Activated CD8-positive, alpha-beta memory T cell treated with anti-CD3 and anti-CD28 coated beads, Interleukin-2, amount 50 U/mL, for 48 hours (primary cell): ENCODE measurements around the gene NAGS.
"Not testable (repeated sequence)": the region's sequence is repeated elsewhere in the genome, so short reads cannot be mapped to it uniquely, and the experiment has no call there.

Experiments used
- DNase-seq: peaks from one replicate; pipeline ENCODE4 v3.0.0-alpha.2; 2020

Gene NAGS

DNA sequence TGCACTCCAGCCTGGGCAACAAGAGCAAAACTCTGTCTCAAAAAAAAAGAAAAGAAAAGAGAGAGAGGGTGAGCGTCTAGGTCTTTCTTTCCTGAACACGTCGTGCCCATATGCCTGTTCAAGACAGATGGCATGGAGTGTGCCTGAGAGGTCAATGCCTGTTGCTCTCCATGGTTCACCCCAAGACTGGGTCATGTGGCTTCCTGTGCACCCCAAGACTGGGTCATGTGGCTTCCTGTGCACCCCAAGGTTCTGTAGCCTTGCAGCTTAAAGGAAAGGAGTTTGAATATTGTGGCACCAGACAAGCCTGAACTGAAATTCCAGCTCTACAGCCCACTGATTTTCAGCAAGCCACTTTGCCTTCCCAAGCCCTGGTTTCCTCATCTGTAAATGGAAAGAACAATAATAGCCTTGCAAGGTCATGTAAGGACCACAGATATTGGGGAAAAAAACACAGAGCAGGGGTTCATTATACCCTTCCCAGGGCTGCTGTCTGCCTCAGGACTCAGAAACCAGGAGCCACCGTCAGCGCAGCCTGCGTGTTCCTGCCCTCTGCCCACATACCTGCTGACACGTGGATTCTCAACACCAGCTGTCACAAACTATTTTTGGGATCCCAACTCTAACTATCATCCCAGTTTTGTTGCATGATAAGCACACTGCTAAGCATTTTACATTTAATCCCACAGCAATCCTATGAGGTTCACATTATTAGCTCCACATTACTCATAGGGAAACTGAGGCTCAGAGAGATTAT is 18.0 kb upstream of the NAGS start:
- DNase-seq = no peak

GRCh38 chr17:43987131-43988021 is 17.0 kb upstream of the NAGS start:
- DNase-seq = no peak

DNA sequence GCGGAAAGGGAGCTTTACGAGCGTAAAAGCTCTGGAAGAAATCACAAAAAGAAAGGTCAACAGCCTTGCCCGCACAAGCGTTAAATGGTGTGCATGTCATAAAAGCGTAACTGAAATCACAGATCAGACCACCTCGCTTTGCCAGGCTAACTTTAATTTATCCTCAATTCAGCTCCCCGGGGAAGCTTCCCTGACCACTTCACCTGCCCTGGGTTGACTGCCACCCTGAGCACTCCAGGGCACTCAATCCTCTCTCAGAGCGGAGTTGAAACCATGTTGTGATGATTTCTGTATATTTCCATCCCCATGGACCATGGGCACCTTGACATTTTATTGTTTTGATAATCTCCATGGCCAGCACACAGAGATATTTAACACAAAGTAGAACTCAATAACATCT is 16.1 kb upstream of the NAGS start:
- DNase-seq = no peak

GRCh38 chr17:43992641-43993040 is 11.8 kb upstream of the NAGS start:
- no peak for DNase-seq

GRCh38 chr17:43994272-43995149 is 9.9 kb upstream of the NAGS start:
- peak; percentile 88 for DNase-seq

GRCh38 chr17:43995150-43995471 is 9.3 kb upstream of the NAGS start:
- DNase-seq = no peak

DNA sequence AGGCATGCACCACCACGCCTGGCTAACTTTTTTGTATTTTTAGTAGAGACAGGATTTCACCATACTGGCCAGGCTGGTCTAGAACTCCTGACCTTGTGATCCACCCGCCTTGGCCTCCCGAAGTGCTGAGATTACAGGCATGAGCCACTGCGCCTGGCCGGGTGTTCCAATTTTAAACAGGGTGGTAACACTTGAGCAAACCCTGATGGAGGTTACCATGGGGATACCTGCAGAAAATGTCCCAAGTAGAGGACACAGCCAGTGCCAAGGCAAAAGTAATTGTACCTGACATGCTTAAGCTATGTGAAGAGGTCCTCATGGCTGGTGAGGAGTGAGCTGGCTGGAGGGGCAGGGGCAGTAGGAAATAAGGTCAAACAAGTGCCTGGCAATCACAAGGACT is 7.2 kb upstream of the NAGS start:
- not testable (repeated sequence) for DNase-seq

- DNase-seq = no peak
These were observed 5.9 kb upstream of the NAGS start for GRCh38 chr17:43998552-43998951.

DNA sequence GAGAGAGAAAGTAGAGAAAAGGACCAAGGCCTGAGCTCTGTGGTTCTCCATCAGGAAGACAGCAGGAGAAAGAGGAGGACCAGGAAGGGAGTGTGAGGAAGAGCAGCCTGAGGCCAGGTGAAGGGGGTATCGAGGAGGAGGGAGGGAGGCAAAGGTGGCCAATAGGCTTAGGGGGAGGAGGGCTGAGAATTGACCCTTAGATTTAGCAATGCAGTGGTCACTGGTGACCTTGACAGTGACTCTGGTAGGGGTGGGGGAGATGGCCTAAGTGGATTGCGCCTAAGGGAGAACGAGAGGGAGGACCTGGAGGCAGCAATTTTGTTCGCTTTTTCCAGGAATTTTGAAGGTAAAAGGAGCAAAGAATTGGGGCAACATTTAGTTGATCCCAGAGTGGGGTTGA is 5.4 kb upstream of the NAGS start:
- no peak for DNase-seq

- no peak for DNase-seq
These were observed 4.1 kb upstream of the NAGS start for GRCh38 chr17:44000141-44000860.

GRCh38 chr17:44000871-44001460 is 3.5 kb upstream of the NAGS start:
- DNase-seq = no peak

- DNase-seq = no peak
These were observed 2.9 kb upstream of the NAGS start for GRCh38 chr17:44001461-44001920.

DNA sequence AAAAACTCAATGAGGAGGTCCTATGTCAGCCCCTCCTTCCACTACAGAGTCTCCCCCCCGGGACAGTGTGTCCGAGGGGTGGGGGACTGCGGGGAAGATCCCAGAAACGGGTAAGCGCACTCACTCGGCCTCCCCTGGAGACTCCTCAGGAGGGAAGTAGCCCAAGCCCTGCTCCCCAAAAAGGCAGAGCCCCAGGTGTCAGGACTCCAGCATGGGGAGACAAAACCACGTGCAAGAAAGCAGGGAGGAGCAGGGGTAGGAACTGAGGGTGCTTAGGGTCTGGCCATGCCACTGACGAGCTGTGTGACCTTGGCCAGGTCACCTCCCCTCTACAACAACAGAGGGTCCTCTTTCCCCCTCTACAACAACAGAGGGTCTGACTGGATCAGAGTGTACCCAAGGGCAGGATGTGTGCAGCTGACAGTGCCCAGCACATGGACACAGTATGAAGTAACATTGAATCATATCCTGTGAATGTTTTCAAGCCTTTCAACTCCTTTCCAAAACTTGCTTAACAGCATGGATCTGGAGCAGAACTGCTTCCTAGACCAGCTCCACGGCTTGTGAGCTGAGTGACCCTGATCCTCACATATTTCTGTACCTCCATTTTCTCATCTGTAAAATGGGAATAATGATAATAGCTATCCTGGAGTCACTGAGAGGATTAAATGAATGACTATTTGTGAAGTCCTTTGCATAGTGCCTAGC is 2.1 kb upstream of the NAGS start:
- no peak for DNase-seq

DNA sequence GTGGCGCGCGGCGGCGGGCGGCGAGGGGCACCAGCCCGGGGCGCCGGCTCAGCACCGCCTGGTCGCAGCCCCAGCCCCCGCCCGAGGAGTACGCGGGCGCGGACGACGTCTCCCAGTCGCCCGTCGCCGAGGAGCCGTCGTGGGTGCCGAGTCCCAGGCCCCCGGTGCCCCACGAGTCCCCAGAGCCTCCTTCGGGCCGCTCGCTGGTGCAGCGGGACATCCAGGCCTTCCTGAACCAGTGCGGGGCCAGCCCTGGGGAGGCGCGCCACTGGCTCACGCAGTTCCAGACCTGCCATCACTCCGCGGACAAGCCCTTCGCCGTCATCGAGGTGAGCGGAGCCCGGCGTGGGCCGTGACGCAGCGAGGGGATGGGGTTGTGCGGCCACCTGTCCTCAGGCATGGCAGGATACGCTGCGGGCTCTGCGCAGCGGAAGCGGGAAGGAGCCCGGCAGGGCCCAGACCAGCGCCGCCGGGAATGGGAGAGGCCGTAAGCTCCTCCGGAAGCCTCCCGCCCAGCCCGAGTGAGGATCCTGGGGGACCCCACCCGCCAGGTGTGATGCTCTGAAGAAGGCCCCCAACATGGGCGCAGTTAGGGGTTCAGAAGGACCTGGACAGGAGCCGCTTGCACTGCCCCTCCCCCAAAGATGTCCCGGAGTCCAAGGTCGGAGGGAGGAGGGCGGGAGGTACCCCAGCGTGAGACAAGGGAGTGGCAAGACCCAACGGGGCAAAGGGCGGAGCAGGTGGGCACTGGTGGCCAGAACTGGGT is 522 bp downstream of the NAGS start:
- peak; percentile 66 for DNase-seq

GRCh38 chr17:44005527-44006271 is 1.3 kb downstream of the NAGS start:
- peak; percentile 77 for DNase-seq

DNA sequence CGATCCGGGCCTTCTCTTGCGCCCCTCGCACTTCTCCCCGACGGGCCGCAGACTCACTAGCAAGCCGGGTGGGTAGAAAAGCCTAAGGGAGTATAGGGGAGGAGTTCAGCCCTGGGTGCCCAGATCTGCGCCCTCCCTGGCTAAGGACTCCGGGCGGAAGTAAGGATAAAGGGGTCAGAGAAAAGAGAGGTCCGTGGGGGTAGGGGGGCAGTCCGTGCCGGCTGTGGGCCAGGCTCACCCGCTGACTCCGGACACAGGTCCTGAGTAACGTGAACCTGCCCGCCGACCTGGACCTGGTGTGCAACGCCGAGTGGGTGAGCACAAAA is 1.8 kb downstream of the NAGS start:
- no peak for DNase-seq

DNA sequence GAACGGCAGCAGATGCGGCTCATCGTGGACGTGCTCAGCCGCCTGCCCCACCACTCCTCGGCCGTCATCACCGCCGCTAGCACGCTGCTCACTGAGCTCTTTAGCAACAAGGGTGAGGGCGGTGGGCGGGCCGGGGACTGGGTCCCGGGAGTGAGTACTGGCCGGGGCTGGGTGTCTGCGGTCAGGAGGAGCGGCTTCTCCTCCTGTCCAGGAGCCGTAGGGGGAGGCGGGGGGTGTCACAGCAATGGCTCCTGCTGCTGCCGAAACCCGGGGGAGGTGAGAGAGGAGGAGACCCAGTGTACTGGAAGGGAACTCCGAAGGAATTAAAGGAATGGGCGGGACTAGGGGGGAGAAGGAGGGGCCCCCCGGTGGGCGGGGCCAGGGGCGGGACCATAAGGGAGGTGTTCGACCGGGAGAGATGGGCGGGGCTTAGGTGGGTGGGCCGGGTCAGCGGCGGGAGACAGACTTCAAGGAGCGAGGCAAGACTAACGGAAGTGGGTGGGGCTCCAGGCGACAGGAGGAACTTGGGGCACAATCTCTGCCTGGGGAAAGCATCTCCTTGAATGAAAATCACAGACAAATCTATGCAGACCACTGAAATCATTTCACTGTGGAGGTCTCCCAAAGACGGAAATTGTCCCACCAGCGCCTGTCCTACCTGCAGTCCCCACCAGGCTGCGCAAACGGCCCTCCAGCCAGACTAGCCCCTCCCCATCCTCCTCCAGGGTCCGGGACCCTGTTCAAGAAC is 2.4 kb downstream of the NAGS start:
- DNase-seq = peak; percentile 99

- no peak for DNase-seq
These were observed 3.2 kb downstream of the NAGS start for GRCh38 chr17:44007346-44008204.
